Brain microvascular endothelial cell (primary cell): Measurements from ENCODE around the gene TEAD3.

Source experiments
- DNase-seq: peaks from one replicate; pipeline ENCODE4 v3.0.0-alpha.2; 2020
- H3K27ac ChIP-seq: fragments of 250-450 bp; sonication (Bioruptor Pico); 2 replicates; pipeline ENCODE4 v1.5.1; 2020; ENCODE audit warnings: mild to moderate bottlenecking, moderate library complexity
- H3K27me3 ChIP-seq: fragments of 250-450 bp; sonication (Bioruptor Pico); replicated peaks from 2 replicates; pipeline ENCODE4 v1.5.1; 2020; ENCODE audit warnings: mild to moderate bottlenecking
- H3K36me3 ChIP-seq: fragments of 250-450 bp; sonication (Bioruptor Pico); replicated peaks from 2 replicates; pipeline ENCODE4 v1.5.1; 2020; ENCODE audit warnings: mild to moderate bottlenecking
- H3K4me3 ChIP-seq: 2 replicates; pipeline ENCODE4 v1.5.1; 2011; ENCODE audit warnings: low read depth, mild to moderate bottlenecking, control low read depth, low read length, moderate library complexity
- in situ Hi-C: cut with HindIII; loops from 2 replicates; pipeline ENCODE4 v1.10.0; 2017; ENCODE audit warnings: low sequenced_read_pairs, low pct_ligation_motif_present
- TF ChIP-seq, protein P1 (sequence below): IDR thresholded peaks from 2 replicates; pipeline ENCODE4 v1.5.1; 2011; ENCODE audit warnings: low read depth, mild to moderate bottlenecking, moderate library complexity, low read length, control low read depth, inconsistent platforms; ENCODE audit errors: missing control alignments

Gene TEAD3

DNA sequence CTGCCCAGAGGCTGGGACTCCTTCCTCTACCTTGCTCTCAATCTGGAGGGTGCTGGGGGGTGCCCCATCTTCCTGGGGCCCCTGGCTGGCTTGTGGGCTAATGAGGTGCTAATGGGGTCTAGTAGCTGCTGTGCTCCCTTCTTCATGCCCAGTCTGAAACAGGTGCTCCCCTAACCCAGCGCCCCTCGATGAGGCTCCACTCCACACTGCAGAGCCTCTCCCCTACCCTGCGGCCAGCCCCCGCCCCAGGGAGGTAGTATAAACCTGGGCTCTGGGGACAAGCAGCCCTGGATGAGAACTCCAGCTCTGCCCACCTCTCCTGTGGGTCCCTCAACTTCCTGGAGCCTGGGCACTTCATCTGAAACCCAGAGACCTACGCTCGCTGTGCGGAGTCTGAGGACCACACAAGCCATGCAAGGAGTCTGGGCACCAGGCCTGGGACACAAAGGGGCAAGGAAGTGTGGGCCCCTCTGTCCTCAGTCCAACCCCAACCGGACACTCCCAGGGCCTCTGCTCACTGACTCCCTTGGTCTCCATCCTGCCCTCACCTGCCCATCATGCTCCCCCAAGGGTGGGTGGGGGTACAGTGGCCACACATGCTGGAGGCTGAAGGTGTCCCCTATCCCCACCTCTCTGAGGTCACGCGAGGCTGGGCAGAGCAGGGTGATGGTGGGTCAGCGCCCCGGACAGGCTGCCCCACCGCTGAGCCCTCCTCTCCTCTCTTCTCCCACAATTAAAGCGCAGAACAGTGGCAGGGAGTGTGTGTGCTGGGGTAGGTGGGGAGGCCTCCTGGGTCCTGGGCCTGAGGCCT, 22.5 kb downstream of the TEAD3 start:
- DNase-seq, result no peak
- Histone ChIP-seq H3K36me3 (peaks cover 67% of the 10 kb centered on the region), H3K27ac (no peak overlapping the region), H3K27me3 (no peaks in the 10 kb centered on the region), H3K4me3 (no peak overlapping the region)
- TF ChIP-seq, protein P1, sequence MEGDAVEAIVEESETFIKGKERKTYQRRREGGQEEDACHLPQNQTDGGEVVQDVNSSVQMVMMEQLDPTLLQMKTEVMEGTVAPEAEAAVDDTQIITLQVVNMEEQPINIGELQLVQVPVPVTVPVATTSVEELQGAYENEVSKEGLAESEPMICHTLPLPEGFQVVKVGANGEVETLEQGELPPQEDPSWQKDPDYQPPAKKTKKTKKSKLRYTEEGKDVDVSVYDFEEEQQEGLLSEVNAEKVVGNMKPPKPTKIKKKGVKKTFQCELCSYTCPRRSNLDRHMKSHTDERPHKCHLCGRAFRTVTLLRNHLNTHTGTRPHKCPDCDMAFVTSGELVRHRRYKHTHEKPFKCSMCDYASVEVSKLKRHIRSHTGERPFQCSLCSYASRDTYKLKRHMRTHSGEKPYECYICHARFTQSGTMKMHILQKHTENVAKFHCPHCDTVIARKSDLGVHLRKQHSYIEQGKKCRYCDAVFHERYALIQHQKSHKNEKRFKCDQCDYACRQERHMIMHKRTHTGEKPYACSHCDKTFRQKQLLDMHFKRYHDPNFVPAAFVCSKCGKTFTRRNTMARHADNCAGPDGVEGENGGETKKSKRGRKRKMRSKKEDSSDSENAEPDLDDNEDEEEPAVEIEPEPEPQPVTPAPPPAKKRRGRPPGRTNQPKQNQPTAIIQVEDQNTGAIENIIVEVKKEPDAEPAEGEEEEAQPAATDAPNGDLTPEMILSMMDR, result no peak
- in situ Hi-C loops, result no loop called here

DNA sequence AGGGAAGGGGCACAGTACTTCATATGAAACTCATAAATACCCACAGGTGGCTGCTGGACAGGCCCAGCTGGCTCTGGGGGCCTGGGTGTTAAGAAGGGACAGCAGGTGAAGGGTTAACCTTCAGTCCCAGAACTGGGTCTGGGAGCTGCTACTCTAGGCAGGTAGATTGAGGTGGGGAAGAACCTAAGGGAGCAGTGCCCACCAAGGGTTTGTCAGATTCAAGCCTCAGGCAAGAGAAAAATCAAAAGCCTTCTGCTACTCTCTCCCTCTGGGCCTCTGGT, 23.1 kb downstream of the TEAD3 start:
- Histone ChIP-seq H3K4me3 (no peak overlapping the region), H3K27ac (no peak overlapping the region), H3K36me3 (peaks cover 69% of the 10 kb centered on the region), H3K27me3 (no peaks in the 10 kb centered on the region)
- DNase-seq, result no peak
- in situ Hi-C loops, result no loop called here
- TF ChIP-seq, protein P1, result no peak

DNA sequence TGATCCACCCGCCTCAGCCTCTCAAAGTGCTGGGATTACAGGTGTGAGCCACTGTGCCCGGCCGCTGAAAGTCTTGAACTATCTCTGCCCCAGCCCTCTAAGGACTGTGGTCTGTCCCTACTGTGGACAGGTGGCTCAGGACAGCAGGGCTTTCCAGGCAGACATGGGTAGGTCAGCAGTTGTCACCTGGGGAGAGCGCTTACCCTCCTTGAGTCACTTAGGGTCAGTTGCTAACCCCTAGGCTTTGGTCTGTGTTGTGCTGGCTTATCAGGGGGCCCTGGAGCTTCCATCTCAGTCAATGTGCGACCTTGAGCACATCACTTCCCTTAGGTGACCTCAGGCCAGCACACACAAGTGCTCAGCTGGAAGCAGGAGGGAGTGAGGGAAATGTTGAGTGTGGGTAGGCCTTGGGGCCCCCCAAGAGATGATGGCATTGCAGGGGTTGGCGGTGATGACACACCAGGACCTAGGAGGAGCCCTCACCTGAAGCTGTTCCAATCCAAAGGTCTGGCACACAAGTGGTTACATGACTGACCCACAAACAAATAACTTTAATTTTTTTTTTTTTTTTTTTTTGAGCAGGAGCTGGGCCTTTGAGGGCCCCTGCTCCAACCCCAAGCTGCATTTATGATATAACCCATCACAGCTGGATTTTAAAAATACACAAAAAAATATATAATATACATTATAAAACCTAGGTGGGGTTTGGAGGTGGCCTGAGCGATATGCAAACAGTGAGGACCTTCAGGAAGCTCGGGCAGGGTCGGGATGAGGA, 23.6 kb downstream of the TEAD3 start:
- H3K4me3 ChIP-seq, result no peak overlapping the region
- in situ Hi-C loops, result no loop called here
- peaks cover 70% of the 10 kb centered on the region for H3K36me3 ChIP-seq
- no peak overlapping the region for H3K27ac ChIP-seq
- H3K27me3 ChIP-seq, result no peaks in the 10 kb centered on the region
- TF ChIP-seq, protein P1, result no peak
- no peak for DNase-seq

DNA sequence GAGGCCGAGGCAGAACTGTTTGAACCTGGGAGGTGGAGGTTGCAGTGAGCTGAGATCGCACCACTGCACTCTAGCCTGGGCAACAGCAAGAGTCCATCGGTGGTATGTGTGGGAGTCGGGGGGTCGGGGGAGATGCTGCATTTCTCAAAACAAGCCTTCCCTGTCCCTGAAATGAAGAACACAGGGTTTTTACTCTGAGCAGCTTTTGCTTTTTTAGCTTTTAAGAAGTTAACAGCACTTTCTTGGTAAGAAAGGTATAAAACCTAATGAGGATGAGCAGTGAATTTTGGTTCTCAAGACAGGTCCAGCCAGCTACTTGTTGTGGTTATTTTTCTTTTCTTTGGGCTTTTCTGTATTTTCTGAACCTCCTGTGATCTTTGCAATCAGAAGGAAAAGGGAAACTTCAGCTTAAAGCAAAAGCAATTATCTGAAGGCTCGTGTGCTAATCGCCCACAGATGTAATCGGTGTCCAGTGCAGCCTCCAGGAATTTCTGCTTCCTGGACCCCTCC, 25.0 kb downstream of the TEAD3 start:
- Histone ChIP-seq H3K4me3 (no peak overlapping the region), H3K27ac (peak overlapping the region; percentile 12), H3K27me3 (no peaks in the 10 kb centered on the region), H3K36me3 (peaks cover 67% of the 10 kb centered on the region)
- DNase-seq, result no peak
- TF ChIP-seq, protein P1, result no peak
- in situ Hi-C loops, result no loop called here

DNA sequence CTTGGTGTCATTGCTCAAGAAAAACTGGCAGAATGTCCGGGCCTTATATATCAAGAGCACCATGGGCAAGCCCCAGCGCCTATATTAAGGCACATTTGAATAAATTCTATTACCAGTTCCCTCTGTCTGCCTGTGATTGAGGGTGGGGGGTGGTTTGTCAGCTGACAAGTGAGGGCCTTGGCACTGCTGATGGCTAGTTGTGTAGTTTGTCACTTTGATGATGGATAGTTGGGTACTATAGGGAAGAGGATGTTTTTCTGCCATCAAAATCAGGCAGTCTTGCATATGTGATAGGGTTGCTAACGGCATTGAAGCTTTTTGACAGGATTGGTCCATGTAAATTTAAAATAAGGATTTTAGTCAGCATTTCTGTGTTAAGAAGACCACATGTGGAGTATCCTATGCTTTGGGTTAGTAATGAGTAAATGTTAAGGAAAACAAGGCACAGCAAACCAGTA, 26.2 kb downstream of the TEAD3 start:
- H3K36me3 ChIP-seq, result peaks cover 61% of the 10 kb centered on the region
- no peak overlapping the region for H3K27ac ChIP-seq
- in situ Hi-C loops, result no loop called here
- DNase-seq, result no peak
- TF ChIP-seq, protein P1, result no peak
- peak overlapping the region; percentile 96 for H3K4me3 ChIP-seq
- no peaks in the 10 kb centered on the region for H3K27me3 ChIP-seq
